HG02623 (cell line): ENCODE results near the gene MLXIP.

Experiments
- ATAC-seq: cut with Tn5 transposase; IDR thresholded peaks from one replicate; pipeline ENCODE4 v1.9.1; 2021; ENCODE audit warnings: moderate library complexity; ENCODE audit not compliant: unreplicated experiment

The MLXIP gene

DNA sequence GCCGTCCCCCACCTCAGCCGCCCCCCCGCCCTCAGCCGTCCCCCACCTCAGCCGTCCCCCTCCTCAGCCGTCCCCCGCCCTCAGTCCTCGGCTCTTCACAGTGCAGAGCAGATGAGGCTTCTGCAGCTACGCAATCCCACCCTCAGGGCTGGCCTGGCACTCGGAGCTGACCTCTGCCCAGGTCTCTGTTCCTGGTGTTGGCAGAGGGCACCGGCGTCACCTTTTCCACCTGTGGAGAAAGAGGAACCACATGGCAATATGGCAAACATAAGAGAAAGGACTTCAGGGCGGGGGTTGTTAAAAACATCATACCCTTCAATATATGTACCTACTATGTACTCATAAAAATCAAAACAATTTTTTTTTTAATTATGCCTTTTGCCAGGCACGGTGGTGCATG, 45.8 kb downstream of the MLXIP start:
- ATAC-seq = no peak

- no peak for ATAC-seq
Observed at GRCh38 chr12:122125452-122126341, 47.1 kb downstream of the MLXIP start.

DNA sequence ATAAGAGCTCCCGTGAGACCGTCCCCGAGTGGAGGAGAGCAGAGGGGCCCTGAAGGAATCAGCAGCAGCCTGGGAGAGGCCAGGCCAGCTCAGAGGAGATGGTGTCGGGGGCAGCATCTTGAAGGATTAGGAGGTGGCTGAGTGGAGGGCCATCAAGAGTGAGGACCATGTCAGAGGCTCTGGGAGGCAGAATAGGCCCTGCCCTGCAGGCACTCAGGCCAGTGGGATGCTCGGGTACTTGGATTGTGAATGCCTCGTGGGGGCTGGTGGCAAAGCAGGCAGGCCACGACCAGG, 47.7 kb downstream of the MLXIP start:
- ATAC-seq = no peak

GRCh38 chr12:122126713-122127597, 48.4 kb downstream of the MLXIP start:
- ATAC-seq = no peak

DNA sequence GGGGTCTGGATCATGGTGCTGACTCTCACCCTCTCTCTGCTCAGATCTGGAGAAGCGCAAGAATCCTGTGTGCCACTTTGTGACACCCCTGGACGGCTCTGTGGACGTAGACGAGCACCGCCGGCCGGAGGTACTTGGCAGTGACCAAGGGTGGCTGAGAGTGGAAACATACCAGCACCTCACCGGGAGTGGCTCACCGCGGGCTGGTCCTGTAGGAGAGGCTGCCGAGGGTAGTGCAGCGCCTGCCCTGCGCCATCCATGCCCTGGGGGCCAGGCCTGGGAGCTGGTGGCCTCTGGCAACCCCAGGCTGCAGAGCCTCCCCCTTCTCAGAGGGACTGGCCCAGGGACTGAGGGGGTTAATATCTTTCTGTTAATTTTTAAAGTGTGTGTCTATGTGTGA, 49.3 kb downstream of the MLXIP start:
- no peak for ATAC-seq

- no peak for ATAC-seq
Observed at GRCh38 chr12:122128481-122128880, 49.9 kb downstream of the MLXIP start.

DNA sequence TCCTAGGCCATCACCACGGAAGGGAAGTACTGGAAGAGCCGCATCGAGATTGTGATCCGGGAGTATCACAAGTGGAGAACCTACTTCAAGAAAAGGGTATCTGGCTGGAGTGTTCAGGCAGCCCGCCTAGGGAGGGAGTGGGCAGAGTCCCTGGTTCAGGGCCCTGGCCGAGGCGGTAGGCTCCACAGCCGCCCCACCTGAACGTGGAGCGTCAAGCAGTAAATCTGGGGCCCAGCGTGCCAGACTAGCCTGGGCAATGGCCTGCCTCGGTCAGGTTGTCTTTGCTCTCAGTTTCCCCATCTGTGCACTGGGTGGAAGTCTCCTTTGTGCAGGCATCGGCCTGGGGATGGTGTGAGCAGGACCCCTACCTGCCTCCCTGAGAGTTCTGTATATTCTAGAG, 50.6 kb downstream of the MLXIP start:
- ATAC-seq = no peak

DNA sequence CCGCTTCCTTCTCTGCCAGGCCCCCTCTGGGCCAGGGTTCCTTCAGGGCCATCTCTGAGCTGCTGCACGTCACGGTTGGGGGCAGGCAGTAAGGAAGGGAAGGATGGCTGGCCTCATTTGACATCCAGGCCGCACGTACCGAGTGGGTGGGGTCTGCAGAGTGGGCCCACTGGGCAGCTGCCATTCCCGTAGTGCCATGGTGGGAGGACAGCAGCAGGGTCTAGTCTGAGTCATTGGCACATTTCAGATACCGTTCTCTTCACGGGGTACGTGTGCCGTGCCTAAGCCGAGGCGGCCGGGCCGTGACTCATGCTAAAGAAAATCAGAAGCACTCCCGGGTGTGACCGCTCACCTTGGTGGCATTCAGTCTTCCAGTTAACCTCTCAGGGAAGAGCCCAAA, 51.6 kb downstream of the MLXIP start:
- ATAC-seq = no peak

GRCh38 chr12:122133192-122133950, 54.8 kb downstream of the MLXIP start:
- no peak for ATAC-seq

- ATAC-seq = no peak
Observed at GRCh38 chr12:122135437-122136031, 57.0 kb downstream of the MLXIP start.

- ATAC-seq = no peak
Observed at GRCh38 chr12:122137229-122137628, 58.7 kb downstream of the MLXIP start.

- ATAC-seq = no peak
Observed at GRCh38 chr12:122137681-122138080, 59.1 kb downstream of the MLXIP start.

DNA sequence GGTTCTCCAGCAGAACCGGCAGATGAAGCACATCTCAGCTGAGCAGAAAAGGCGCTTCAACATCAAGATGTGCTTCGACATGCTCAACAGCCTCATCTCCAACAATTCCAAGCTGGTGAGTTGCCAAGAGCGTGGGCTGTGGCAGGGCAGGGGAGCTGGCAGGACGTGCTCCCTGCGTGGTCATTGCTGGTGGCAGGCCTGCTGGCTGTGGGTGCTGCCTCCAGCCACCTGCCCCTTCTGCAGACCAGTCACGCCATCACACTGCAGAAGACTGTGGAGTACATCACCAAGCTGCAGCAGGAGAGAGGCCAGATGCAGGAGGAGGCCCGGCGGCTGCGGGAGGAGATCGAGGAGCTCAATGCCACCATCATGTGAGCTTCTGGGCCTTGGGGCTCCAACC, 59.6 kb downstream of the MLXIP start:
- ATAC-seq = no peak

DNA sequence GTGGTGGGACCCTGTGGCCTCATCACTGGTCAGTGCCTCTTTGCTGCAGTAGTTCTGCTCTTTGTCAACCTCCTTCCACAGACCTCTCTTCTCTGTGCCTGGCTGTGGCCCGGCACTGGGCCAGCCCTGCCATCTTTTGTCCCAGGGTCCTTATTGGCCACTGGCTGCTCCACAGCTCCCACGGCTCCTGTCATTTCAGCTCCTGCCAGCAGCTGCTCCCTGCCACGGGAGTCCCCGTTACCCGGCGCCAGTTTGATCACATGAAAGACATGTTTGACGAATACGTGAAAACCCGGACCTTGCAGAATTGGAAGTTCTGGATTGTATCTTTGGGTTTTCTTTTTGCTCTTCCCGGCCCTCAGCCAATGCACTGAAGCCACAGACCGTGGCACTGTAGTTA, 60.1 kb downstream of the MLXIP start:
- no peak for ATAC-seq

DNA sequence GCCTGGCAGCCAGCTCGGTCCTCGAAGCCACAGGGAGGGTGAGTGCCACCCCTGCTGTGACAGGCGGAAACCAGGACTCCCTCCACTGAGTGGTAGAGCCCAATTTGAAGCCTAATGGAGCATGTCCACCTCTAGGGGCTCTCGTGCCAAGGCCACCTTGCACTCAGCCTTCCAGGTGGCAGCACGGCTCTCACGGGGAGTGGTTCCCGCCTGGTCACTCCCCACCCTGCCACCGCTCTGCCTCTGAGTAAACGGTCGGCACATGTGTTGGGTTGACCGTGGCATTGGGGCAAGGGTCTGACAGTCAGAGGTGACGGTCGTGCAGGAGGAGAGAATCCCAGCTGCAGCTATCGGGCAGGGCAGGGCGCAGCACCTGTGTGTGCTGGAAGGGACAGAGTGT, 60.7 kb downstream of the MLXIP start:
- ATAC-seq = no peak

DNA sequence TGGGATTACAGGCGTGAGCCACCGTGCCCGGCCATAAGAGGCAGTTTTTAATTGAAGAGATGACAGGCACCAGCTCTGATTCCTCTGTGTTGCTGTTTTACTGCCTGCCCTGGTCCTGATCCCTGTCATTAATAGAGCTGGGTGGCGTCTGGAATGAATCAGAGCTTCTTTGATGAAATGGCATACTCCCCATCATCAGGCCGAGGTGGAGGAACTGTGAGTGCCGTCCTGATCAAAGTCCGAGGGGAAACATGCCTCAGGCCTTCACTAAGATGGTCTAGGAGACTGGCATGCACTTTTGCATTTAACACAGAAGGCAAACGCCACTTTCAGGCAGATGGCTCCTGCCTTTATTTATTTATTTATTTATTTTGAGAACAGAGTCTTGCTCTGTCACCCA, 61.4 kb downstream of the MLXIP start:
- ATAC-seq = no peak

- ATAC-seq = no peak
Observed at GRCh38 chr12:122140467-122141257, 62.1 kb downstream of the MLXIP start.

- ATAC-seq = no peak
Observed at GRCh38 chr12:122141911-122142725, 63.6 kb downstream of the MLXIP start.

DNA sequence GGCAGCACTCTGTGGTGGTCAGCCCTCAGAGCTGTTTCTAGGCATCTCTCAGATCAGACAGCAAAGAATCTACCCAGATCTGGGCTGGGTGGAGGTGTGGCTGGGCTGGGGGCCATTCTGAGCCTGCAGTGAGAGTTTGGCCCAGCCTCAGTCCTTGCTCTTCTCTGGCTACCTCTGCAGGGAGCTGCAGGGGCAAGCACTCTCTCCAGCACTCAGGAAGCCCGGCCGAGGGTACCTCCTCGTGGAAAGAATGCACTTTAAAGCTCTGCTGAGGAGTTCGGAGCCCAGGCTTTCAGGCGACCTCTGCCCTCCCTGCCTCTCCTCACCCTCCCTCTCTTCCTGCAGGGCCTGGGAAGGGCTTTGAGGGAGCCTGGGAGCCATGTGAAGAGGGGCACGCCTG, 64.3 kb downstream of the MLXIP start:
- no peak for ATAC-seq
